Stimulated activated CD4-positive, alpha-beta T cell treated with anti-CD3 and anti-CD28 coated beads, Interleukin-2, amount 100 ng/mL, for 48 hours (primary cell): ENCODE measurements around the gene PLCB1.
"Not testable (repeated sequence)": the region's sequence is repeated elsewhere in the genome, so short reads cannot be mapped to it uniquely, and the experiment has no call there.

Source experiments
- DNase-seq, 2 donors: peaks; one replicate each; pipeline ENCODE4 v3.0.0-alpha.2; 2020

Gene PLCB1

DNA sequence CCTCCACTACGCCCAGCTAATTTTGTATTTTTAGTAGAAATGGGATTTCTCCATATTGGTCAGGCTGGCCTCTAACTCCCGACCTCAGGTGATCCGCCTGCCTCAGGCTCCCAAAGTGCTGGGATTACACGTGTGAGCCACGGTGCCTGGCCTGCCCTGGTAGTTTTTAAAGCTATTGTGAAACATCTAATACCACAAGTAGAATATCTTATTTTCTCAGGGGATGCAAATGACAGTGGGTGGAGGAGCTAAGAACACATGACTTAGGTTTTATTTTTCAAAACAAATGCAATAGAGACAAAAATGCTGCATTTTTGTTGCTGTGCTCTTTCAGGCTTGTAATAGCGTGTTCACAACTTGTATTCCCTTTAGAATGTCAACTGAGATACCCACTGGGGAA, 671.9 kb downstream of the PLCB1 start:
- DNase-seq, result no peak

DNA sequence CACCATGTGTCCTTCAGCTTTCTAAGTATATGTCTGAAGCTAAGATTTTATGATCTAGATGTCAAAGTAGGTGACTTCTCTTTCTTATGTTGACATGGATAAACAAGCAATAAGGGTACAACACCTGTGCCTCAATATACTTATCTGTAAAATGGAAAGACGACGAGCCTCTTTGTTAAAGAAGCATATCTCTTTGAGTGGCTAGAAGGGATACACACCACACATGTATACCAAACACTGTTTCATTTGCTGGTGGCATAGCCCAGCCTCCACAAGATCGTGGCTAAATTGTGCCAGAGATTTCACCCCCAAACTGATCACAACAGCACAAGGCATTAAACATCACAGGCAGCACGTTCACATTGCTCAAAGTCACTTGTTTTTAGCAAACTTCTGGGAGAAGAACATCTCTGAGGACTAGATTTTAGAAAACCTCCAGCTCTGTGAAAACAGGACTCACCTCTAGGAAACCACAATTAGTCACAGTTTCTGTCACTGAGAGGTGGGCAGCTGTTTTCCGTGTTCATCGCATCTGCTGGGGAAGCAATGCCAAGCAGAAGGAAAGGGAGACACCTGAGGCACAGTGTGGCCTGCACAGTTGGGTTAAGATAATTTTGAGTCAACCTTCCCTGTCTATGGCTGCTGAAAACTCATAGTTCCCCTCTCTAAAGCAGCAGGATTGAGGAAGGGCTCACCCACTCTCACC, 673.8 kb downstream of the PLCB1 start:
- DNase-seq, result no peak

DNA sequence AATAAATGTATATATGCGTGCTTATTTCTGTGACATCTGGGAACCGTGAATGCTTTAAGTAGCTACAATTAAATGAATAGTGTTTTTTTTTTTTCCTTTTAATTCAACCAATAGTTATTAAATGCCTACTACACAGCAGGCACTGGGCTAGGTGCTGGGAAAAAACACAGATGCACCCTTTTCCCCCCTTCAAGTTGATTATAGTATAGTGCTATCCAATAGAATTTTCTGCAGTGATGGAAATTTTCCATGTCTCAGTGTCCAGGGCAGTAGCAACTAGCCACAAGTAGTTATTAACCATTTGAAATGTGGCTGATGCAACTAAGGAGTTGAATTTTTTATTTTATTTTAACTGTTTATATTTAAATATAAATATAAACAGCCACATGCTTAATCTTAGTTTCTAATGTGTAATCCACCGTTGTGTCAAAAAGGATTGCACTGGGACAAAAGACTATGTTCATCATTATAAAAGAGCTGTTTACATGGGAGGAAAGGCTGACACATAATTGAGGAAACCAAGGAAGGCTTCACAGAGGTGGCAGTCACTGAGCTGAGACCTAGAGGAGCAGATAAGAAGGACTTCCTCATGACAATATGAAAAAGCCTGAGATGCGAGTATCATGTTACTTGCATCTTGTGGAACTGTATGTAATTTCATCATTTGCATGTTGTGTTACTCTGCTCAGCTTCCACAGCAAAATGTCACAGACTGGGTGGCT, 675.6 kb downstream of the PLCB1 start:
- no peak for DNase-seq

DNA sequence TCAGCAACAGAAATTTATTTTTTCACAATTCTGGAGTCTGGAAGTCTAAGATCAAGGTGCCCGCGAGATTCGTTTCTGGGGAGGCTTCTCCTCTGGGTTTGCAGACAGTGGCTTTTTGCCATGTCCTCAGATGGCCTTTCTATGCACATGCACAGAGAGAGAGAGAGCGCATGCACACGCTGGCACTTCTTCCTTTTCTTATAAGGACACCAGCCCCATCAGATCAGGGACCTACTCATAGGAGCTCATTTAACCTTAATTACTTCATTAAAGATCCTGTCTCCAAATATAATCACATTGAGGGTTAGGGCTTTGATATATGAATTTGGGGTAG, 676.1 kb downstream of the PLCB1 start:
- DNase-seq, result no peak

DNA sequence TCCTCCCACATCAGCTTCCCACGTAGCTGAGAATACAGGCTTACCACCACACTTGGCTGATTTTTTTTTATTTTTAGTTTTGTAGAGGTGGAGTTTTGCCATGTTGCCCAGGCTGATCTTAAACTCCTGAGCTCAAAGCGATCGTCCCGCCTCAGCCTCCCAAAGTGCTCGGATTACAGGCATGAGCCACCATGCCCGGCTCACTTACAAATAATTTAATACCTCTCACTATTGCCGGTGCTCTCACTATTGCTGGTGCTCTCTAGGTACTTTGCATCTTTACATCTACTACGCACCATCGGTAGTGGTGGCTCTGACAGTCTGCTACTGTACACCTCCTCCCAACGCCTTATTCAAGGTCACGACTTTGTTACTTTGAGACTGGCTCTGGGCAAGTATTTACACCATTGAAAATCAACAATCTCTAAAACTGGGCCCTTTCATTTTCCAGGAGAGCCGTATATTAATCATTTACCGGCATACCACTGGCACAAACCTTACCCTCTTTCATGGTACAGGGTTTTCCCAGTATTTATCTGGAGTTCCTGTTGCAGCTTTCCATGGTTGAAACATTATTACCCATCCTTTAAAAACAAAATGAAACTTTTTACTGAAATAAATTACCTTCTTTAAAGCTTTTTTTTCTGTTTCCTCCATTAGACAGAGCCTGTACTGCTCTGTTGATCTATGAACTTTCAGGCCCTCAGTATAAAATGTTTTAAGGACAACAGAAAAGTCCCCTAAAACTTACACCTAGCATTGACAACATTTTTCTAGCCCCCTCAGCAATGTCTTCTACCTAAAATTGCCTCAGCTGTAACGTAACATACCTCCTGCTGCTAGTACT, 677.3 kb downstream of the PLCB1 start:
- DNase-seq, result no peak

DNA sequence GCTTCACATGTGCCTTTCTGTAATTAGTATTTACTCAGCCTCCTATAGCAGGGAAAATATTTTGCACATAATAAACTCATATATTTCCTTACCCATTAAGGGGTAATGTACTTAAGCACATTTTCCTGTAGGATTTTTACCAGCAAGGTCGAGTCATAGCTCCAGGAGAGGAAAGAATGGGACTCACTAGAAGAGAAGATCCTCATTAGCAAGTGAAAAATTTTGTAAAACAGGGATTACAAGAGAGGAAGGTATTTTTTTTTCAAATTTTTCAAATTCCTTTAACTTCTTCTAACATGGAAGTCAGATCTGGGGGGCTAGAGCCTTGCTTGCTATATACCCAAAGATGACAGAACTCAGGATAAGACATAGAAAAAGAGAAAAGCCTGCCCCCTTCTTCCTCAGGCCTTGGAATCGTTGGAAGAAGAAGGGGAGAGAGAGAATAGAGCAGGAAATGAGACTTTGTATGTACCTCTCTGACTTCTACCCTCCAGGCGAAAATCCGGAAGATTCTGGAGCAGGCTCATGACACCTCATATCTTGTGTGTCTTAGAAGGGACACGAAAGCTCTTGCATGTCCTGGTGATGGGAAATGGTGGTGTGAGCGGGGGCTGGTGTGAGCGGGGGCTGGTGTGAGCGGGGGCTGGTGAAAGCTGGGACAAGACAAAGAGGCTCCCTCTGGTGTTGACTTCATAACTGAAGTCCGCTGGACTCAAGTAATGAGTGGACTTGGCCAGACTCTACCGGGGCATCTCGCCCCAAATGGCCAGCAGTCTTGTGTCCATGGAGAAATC, 679.9 kb downstream of the PLCB1 start:
- DNase-seq, result no peak

DNA sequence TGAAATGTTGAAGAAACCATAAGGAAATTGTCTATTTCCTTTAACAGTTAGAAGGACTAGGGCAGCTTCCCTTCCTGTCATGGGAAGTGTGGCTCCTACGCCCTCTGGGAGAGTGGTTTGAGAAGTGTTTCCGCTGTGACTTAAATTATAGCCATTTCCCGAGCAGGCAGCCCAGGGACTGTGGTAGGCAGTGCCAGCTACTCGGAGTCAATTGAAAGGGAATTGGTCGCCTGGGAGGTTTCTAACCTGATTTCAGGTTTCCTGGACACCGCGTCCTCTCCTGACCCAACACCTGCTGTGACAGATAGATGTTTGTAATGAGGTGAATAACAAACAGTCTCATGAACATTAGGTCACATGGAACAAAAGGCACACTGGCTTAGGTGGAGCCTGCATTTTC, 680.8 kb downstream of the PLCB1 start:
- DNase-seq, result no peak

DNA sequence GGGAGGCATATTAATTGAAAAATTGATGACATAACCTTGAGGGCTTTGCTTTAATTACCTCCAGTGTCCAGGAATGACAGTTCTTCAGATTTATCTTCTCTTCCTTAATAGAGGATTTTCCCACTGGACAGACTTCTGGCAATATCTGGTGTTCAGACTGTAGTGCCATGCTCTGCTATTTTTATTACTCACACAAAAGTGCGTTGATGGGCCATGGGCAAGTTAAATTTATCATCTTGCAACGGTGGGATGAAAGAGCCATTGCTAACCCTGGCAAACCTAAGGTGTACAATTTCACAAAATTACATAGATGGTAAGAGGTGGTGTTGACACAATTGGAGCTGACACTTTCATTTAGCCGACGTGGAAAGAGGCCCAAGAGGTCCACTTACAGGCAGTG, 683.1 kb downstream of the PLCB1 start:
- no peak for DNase-seq

DNA sequence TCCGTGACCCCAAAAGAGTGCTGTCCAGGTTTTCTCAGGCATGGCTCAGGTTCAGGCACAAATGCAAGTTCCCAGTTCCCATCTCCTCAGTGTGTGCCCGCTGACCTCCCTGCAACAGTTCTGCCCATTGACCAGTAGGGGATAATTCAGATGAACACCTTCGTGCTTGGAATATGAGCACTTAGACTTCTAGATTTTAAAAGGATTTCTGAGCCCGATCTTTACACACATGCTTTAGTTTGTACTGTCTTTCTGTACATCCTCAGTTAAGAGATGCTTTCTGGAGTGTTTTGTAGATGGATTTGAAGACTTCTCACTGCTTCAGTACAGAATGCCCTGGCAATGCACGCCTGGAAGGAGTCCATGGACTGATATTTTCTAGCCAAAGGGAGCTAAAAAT, 697.2 kb downstream of the PLCB1 start:
- no peak for DNase-seq

DNA sequence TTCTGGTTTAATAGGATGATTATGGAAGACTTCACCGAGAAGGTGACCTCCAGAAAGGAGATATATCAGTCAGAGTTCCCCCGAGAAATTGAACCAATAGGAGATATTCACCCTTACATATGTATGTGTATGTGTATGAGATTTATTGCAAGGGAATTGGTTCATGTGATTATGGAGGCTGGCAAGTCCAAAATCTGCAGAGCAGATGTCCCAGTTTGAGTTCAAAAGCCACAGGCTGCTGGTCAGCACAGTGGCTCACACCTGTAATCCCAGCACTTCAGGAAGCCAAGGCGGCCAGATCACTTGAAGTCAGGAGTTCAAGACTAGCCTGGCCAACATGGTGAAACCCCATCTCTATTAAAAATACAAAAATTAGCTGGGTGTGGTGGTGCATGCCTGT, 702.2 kb downstream of the PLCB1 start:
- not testable (repeated sequence) for DNase-seq

DNA sequence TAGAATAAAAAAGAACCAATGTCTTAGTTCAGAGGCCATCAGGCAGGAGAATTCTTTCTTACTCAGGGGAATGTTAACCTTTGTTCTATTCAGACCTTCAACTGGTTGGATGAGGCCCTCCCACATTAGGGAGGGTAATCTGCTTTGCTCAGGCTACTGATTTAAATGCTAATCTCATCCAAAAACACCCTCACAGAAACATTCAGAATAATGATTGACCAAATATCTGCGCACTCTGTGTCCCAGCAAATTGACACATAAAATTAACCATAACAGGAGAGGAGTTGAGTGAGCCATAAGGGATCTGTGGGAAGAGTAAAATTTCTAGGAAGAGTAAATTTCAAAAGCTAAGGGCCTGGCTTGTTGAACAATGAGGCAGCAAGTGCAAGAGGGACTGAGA, 702.8 kb downstream of the PLCB1 start:
- no peak for DNase-seq

DNA sequence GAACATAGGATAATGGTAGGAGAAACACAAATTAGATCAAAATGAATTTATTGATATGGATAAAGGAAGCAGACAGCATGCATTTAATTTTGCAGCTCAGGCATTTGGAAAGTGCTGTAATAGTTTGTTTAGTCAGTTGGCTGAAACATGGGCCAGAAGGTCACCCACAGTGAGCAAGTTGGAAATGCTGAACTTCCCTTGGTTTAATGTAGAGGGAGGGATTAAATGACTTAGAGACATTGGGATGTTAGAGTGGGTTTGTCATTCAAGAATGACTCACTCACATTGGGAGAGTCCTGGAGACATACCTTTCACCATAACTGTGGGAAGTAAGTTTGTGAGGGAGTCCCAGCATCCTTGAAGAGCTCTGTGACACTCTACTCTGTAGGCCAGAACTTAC, 705.3 kb downstream of the PLCB1 start:
- no peak for DNase-seq

DNA sequence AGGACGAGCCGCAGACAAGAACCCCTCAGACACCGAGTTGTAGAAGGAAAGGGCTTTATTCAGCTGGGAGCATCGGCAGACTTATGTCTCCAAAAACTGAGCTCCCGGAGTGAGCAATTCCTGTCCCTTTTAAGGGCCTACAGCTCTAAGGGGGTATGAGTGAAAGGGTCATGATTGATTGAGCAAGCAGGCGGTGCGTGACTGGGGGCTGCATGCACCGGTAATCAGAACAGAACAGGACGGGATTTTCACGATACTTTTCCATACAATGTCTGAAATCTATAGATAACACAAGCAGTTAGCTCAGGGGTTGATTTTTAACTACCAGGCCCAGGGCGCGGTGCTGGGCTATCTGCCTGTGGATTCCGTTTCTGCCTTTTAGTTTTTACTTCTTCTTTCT, 710.5 kb downstream of the PLCB1 start:
- no peak for DNase-seq

DNA sequence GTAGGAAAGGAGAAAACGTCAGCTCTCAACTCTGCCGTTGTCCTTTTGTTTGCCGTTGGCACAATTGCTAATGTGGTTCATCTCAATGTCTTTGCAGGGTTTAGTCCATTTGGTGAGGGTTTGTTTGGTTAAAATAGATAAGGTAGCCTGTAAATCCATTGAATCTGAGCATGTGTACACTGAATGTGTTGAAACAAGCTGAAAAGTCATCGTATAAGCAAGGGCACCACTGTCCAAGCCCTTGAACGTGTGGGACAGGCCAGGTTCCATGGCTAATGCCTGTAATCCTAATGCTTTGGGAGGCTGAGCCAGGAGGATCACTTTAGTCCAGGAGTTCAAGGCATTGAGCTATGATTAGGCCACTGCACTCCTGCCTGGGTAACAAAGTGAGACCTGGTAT, 712.1 kb downstream of the PLCB1 start:
- no peak for DNase-seq

DNA sequence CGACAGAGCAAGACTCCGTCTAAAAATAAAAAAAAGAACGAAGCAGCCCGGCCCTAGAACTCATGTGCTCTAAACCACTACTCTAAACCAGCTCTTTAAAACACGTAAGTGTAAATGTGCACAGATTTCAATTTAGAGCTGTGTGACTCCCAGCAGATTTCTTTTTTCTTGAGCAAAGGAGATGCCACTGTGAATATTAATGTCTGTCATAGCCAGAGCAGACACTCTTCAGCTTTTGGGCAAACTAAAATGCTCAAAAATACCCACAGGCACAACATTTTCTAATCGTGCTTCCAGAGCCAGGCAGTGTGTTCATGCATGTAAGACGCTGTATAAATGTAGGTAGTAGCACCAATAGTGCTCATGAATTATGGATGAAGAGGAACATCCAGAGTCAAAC, 717.9 kb downstream of the PLCB1 start:
- DNase-seq, result no peak

DNA sequence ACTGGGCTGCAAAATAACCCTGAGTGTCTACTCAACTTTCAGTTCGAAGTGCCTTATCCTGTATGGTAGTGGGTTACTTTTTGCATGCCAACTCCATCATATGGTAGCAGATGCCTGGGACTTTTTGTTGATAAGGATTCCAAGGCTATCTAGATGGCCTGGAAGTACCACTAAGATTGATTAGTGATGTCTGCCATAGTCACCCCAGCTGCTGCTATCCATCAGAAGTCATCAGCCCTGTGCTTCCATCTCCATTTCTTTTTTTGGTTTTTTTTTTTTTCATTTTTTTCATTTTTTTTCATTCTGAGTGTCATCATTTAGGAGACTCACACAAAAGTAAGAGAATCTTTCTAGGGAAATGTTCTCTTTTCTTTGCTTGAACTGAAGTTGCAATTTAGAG, 719.4 kb downstream of the PLCB1 start:
- no peak for DNase-seq

DNA sequence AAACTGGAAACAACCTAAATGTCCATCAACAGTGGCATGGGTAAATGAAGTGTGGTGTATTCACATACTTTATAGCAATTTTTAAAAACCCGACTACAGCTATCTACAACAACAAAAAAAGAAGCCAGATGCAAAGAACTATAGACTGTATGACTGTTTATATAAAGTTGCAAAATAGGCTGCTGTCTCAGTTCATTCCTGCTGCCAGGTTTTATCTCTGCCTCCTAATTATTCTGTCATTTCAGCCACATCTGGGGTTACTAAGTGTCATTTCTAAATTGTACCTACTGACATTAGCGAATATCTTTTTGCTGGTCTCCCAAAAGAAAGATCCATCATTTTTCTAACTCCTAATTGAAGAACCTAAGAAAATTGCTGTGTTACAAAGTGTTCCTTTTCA, 719.9 kb downstream of the PLCB1 start:
- not testable (repeated sequence) for DNase-seq

DNA sequence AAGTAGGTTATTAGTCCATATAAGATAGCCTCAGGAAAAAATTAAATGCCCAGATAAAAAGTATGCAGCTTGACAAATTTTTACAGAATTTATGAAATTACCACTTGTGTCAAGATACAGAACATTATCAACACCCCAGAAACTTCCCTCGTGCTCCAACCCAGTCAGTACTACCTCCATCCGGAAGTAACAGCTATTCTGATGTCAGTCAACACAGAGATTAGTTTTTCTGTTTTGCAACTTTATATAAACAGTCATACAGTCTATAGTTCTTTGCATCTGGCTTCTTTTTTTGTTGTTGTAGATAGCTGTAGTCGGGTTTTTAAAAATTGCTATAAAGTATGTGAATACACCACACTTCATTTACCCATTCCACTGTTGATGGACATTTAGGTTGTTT, 721.1 kb downstream of the PLCB1 start:
- DNase-seq, result not testable (repeated sequence)

DNA sequence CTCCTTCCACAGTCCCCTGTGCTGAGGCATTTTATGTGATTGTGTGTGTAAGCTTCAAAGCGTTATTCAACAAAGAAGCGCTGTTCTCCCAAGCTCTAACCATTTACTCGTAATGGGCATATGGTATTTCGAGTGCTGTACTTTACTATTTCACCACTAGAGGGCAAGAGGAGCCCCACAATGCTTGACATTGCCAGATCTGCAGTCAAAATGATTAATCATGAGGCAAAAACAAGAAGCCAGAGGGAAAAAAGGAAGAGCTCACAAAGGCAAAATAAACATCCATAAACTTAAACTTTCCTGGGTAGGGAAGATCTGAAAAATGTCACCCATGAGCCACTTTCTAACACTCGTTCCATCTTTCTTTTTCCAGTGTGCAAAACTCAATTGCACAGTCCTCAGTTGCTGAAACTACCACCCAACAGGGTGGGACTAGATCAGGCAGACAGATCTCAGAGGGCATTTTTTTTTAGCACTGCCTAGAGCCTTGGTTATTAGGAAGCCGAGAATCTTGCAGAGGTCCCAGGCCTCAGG, 721.8 kb downstream of the PLCB1 start:
- no peak for DNase-seq

DNA sequence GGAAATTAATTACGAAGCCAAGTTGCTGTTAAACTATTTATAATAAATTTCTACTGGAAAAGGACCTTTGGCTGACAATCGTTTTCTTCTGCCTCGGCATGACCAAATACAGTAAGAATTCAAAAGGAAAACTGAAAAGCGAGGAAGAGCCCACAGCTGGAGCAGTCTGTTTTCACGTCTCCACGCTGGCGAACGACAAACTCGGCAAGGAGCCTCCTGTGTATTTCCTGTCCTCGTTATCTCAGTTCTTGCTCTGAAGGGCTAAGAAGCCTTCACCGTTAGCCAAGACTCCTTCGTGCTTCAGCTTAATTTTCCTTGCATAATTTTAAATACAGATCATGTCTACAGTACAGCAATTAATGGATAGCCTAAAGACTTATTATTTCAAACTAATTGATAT, 722.5 kb downstream of the PLCB1 start:
- no peak for DNase-seq

DNA sequence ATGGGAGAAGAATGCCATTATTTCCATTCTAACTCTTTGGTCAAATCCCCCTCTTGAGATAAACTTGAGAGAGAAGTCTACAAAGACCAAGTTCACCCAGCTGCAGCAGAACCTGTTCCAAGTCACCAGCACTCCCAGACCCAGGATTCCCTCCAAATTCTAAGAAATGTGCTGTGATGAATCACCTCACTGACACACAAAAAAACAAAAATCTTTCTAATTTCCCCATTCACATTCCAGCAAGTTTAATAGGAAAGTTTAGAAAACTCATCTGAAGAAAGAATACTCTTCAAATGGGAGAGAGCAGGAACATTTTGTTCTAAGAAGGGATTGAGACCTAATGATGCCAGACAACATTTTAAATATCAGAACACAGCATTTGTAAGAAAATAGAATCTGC, 723.2 kb downstream of the PLCB1 start:
- no peak for DNase-seq

DNA sequence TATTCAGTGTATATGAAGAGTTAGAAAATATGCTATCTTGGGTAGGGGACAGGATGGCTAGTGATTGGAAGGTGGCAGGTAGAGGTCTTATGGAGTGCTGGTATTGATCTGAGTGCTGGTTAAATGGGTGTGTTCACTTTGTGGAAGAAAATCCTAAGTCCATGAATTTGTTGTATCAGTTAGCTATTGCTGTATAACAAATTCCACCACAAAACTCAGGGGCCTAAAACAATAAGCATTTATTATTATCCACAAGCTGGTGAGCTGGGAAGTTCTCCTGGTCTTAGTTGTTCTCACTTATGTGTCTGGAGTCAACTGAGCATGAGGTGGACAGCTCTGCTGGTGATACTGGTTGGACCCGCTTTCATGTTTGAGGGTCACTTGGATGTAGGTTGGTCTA, 724.6 kb downstream of the PLCB1 start:
- DNase-seq, result no peak
